Measurements from ENCODE around the gene SCO2. TPM values are rescaled to one million over a fixed set of nuclear protein-coding genes. Genes with fewer than 3 reads are reported as not detected.

The SCO2 gene
- total RNA-seq, 4 donors from 2014 or later: 5.1 to 63.6 (median 5.9) TPM; not detected in 1

GRCh38 chr22:50563413-50564160 is 38.2 kb upstream of the SCO2 start:
- 17 to 23% methylated on average over 4 to 17 of the region's 17 CpGs for WGBS, 2 donors (ENCODE audit: low coverage in 1 of 2)
- no peaks in the 10 kb centered on the region for H3K36me3 ChIP-seq
- H3K27ac ChIP-seq: peak overlapping the region; percentile 83 to 91 (median 86)
- DNase-seq: no peak
- no peaks in the 10 kb centered on the region for H3K9me3 ChIP-seq
- intact Hi-C loops (cut with DNase I; ENCODE audit: low total_unique reads) (no loop called here), in situ Hi-C loops (cut with MboI; ENCODE audit: low pct_ligation_motif_present in 1 of 4, low pct_unique_long_range_greater_than_20kb in 1 of 4, low sequenced_read_pairs in 3 of 4) (no loop called here)
- no peak for TF ChIP-seq POLR2A (IDR thresholded peaks at IDR 0.05)
- no peak for TF ChIP-seq POLR2AphosphoS5 (IDR thresholded peaks at IDR 0.05)
- TF ChIP-seq CTCF (IDR thresholded peaks at IDR 0.05): no peak
- no peak for TF ChIP-seq EP300 (IDR thresholded peaks at IDR 0.05; ENCODE audit: low read depth)
- peaks cover 4% of the 10 kb centered on the region for H3K27me3 ChIP-seq
- peaks cover 0 to 26% (median 12%) of the 10 kb centered on the region in 4 donors for H3K4me1 ChIP-seq
- H3K4me3 ChIP-seq: peak overlapping the region; percentile 49 to 68 (median 57)

GRCh38 chr22:50562523-50563412 is 37.4 kb upstream of the SCO2 start, which contains the start of gene SYCE3:
TSS of gene SYCE3 (minus strand) at chr22:50562919. CDS start at chr22:50556405, 6,514 bp downstream.
- WGBS, 2 donors (ENCODE audit: low coverage in 1 of 2): 5% methylated on average over 55 of the region's 61 CpGs; no CpG with 5 or more reads in 1 of the 2 donors

GRCh38 chr22:50561401-50562358 is 36.3 kb upstream of the SCO2 start:
- Histone ChIP-seq H3K27me3 (peaks cover 4% of the 10 kb centered on the region), H3K4me3 (no peak overlapping the region), H3K27ac (no peak overlapping the region), H3K4me1 (peaks cover 0 to 22% (median 12%) of the 10 kb centered on the region in 4 donors), H3K9me3 (no peaks in the 10 kb centered on the region), H3K36me3 (no peaks in the 10 kb centered on the region)
- TF ChIP-seq POLR2A (IDR thresholded peaks at IDR 0.05): no peak
- TF ChIP-seq EP300 (IDR thresholded peaks at IDR 0.05; ENCODE audit: low read depth): no peak
- TF ChIP-seq CTCF (IDR thresholded peaks at IDR 0.05): no peak
- TF ChIP-seq POLR2AphosphoS5 (IDR thresholded peaks at IDR 0.05): no peak
- DNase-seq: no peak
- WGBS, 2 donors (ENCODE audit: low coverage in 1 of 2): 77 to 93% methylated on average over 6 to 21 of the region's 34 CpGs
- in situ Hi-C loops (cut with MboI; ENCODE audit: low pct_ligation_motif_present in 1 of 4, low pct_unique_long_range_greater_than_20kb in 1 of 4, low sequenced_read_pairs in 3 of 4) (no loop called here), intact Hi-C loops (cut with DNase I; ENCODE audit: low total_unique reads) (no loop called here)

More at GRCh38 chr22:50562523-50563412, 37.4 kb upstream of the SCO2 start, which contains the start of gene SYCE3:
- H3K4me1 ChIP-seq: peaks cover 0 to 22% (median 12%) of the 10 kb centered on the region in 4 donors
- TF ChIP-seq POLR2AphosphoS5 (IDR thresholded peaks at IDR 0.05): peak; percentile 95 to 99 (median 98)
- TF ChIP-seq POLR2A (IDR thresholded peaks at IDR 0.05): peak; percentile 98
- TF ChIP-seq EP300 (IDR thresholded peaks at IDR 0.05; ENCODE audit: low read depth): no peak
- peak; percentile 92 to 99 (median 97) for TF ChIP-seq CTCF (IDR thresholded peaks at IDR 0.05)
- no peaks in the 10 kb centered on the region for H3K36me3 ChIP-seq
- H3K4me3 ChIP-seq: peak within 1 kb of the TSS; percentile 49 to 68 (median 57)
- intact Hi-C loops (cut with DNase I; ENCODE audit: low total_unique reads) (no loop called here), in situ Hi-C loops (cut with MboI; ENCODE audit: low pct_ligation_motif_present in 1 of 4, low pct_unique_long_range_greater_than_20kb in 1 of 4, low sequenced_read_pairs in 3 of 4) (no loop called here)
- peak; percentile 99 for DNase-seq
- H3K27ac ChIP-seq: peak within 1 kb of the TSS; percentile 83 to 91 (median 86)
- peaks cover 4% of the 10 kb centered on the region for H3K27me3 ChIP-seq
- H3K9me3 ChIP-seq: no peaks in the 10 kb centered on the region

Measured in transverse colon (tissue), 4 donors.